GM19395 (cell line): Measurements from ENCODE around the gene HBA1.
"Not testable (repeated sequence)": the region's sequence is repeated elsewhere in the genome, so short reads cannot be mapped to it uniquely, and the experiment has no call there.

Source experiments
- ATAC-seq: cut with Tn5 transposase; IDR thresholded peaks from one replicate; pipeline ENCODE4 v1.9.1; 2021; ENCODE audit warnings: mild to moderate bottlenecking, moderate library complexity; ENCODE audit not compliant: unreplicated experiment

The HBA1 gene

DNA sequence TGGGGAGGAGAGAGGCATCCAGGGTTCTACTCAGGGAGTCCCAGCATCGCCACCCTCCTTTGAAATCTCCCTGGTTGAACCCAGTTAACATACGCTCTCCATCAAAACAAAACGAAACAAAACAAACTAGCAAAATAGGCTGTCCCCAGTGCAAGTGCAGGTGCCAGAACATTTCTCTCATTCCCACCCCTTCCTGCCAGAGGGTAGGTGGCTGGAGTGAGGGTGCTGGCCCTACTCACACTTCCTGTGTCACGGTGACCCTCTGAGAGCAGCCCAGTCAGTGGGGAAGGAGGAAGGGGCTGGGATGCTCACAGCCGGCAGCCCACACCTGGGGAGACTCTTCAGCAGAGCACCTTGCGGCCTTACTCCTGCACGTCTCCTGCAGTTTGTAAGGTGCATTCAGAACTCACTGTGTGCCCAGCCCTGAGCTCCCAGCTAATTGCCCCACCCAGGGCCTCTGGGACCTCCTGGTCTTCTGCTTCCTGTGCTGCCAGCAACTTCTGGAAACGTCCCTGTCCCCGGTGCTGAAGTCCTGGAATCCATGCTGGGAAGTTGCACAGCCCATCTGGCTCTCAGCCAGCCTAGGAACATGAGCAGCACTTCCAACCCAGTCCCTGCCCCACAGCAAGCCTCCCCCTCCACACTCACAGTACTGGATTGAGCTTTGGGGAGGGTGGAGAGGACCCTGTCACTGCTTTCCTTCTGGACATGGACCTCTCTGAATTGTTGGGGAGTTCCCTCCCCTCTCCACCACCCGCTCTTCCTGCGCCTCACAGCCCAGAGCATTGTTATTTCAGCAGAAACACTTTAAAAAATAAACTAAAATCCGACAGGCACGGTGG, 2.3 kb upstream of the HBA1 start:
- not testable (repeated sequence) for ATAC-seq

- ATAC-seq: no peak
Observed at GRCh38 chr16:175011-175949, 1.2 kb upstream of the HBA1 start.

GRCh38 chr16:176006-176405, 474 bp upstream of the HBA1 start:
- ATAC-seq: not testable (repeated sequence)

DNA sequence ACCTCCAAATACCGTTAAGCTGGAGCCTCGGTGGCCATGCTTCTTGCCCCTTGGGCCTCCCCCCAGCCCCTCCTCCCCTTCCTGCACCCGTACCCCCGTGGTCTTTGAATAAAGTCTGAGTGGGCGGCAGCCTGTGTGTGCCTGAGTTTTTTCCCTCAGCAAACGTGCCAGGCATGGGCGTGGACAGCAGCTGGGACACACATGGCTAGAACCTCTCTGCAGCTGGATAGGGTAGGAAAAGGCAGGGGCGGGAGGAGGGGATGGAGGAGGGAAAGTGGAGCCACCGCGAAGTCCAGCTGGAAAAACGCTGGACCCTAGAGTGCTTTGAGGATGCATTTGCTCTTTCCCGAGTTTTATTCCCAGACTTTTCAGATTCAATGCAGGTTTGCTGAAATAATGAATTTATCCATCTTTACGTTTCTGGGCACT, 928 bp downstream of the HBA1 start:
- no peak for ATAC-seq

DNA sequence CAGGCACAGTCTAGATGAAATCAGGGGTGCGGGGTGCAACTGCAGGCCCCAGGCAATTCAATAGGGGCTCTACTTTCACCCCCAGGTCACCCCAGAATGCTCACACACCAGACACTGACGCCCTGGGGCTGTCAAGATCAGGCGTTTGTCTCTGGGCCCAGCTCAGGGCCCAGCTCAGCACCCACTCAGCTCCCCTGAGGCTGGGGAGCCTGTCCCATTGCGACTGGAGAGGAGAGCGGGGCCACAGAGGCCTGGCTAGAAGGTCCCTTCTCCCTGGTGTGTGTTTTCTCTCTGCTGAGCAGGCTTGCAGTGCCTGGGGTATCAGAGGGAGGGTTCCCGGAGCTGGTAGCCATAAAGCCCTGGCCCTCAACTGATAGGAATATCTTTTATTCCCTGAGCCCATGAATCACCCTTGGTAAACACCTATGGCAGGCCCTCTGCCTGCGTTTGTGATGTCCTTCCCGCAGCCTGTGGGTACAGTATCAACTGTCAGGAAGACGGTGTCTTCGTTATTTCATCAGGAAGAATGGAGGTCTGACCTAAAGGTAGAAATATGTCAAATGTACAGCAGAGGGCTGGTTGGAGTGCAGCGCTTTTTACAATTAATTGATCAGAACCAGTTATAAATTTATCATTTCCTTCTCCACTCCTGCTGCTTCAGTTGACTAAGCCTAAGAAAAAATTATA, 1.6 kb downstream of the HBA1 start:
- no peak for ATAC-seq

- no peak for ATAC-seq
Observed at GRCh38 chr16:178668-179015, 2.2 kb downstream of the HBA1 start.

- ATAC-seq: no peak
Observed at GRCh38 chr16:179211-180092, 3.0 kb downstream of the HBA1 start.

GRCh38 chr16:180101-180675, 3.7 kb downstream of the HBA1 start, which contains the start of gene HBQ1:
HBQ1 (plus strand) TSS chr16:180459; CDS start chr16:180487, 28 bp downstream.
- ATAC-seq: no peak

DNA sequence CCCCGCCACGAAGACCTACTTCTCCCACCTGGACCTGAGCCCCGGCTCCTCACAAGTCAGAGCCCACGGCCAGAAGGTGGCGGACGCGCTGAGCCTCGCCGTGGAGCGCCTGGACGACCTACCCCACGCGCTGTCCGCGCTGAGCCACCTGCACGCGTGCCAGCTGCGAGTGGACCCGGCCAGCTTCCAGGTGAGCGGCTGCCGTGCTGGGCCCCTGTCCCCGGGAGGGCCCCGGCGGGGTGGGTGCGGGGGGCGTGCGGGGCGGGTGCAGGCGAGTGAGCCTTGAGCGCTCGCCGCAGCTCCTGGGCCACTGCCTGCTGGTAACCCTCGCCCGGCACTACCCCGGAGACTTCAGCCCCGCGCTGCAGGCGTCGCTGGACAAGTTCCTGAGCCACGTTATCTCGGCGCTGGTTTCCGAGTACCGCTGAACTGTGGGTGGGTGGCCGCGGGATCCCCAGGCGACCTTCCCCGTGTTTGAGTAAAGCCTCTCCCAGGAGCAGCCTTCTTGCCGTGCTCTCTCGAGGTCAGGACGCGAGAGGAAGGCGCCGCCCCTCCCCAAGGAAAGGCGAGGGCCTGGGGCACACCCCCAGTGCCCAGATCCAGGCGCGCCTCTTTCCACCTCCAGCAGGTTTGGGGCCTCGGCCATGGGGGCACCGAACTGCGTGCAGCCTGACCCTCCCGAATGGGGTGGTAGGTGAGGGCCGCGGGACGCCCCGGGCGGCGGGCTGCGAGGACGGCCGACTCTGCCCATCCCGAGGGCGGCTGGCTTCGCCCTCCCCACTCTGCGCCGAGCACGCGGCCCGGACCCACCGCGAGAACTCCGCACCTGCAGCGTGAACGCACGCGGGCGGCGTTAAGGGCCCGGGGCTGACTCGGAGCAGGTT, 4.4 kb downstream of the HBA1 start:
- ATAC-seq: no peak

- no peak for ATAC-seq
Observed at GRCh38 chr16:181565-182021, 5.1 kb downstream of the HBA1 start.

- no peak for ATAC-seq
Observed at GRCh38 chr16:183005-183404, 6.5 kb downstream of the HBA1 start.

- no peak for ATAC-seq
Observed at GRCh38 chr16:185213-185612, 8.7 kb downstream of the HBA1 start.

GRCh38 chr16:185691-186090, 9.2 kb downstream of the HBA1 start:
- ATAC-seq: no peak

GRCh38 chr16:187330-187729, 10.8 kb downstream of the HBA1 start:
- no peak for ATAC-seq

- ATAC-seq: no peak
Observed at GRCh38 chr16:188674-189073, 12.2 kb downstream of the HBA1 start.

DNA sequence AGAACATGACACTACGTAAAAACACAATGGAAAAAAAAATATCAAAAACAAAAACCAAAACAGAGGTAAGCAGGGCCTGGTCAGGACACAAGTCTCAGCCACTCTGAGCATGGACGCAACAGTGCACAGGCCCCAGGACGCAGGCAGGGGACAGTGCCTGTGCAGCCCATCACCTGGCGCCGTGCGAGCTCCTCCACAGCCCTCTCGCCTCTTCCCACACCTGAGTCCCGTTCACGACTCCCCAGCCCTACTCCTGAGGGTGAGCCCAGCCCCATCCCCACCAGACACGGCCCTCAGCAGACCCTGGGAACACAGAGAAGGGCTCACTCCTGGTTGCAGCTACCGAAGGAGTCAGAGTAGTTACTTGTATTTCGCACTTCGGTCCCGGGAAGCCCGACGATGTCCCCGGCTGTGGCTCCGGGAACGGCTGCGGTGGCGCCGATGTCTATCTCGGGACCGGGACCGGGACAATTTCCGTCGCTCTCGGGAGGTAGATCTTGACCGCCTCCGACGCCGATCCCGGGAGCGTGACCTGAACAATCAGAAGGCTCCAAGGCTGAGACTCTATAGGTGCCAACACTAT, 13.2 kb downstream of the HBA1 start:
- ATAC-seq: no peak

DNA sequence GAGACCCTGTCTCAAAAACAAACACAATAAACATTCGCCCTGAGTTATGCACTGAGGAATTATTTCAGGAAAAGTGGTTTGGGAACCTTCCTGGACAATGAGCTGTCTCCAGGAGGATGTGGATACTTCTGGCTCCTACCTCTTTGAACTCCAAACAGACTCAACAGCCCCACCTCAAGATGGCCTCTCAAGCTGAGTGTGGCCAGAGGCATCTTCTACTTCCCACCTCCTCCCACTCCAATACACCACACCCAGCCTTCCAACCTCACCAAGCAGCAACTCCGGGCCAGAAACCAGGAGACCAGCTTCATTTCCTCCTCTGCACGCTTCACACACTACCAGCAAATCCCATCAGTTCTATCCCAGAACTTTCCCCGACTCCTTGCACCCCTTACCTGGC, 15.4 kb downstream of the HBA1 start:
- ATAC-seq: no peak

DNA sequence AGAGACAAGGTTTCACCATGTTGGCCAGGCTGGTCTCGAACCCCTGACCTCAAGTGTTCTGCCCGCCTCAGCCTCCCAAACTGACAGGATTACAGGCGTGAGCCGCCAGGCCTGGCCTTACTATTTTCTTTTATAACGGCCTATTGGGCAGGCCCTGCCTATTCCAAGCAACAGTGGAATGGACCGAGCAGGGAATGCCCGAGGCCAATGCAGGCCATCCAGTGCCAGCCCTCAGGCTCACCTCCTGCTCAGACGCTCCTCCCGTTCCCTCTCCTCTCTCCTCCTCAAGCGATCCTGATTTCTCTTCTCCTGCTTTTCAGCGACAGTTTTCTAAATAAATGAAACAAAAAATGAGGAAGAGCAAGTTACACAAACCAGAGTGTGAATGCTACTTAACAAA, 16.2 kb downstream of the HBA1 start:
- ATAC-seq: no peak
